K562 (cell line): Measurements from ENCODE around the gene BSCL2. TPM values are rescaled to one million over a fixed set of nuclear protein-coding genes. Genes with fewer than 3 reads are reported as not detected.

Experiments used
- ATF1 ChIP-seq, 2 experiments: fragments of 450-650 bp in 1 of 2; IDR thresholded peaks; 2 replicates each; pipeline ENCODE4 v1.6.1; 2016; ENCODE audit warnings: missing compliant biosample characterization in 1 of 2, missing genetic modification characterization in 1 of 2
- CBX8 ChIP-seq: fragments of 200-600 bp; sonication (generic); IDR thresholded peaks from 2 replicates; pipeline ENCODE4 v1.6.1; 2012; ENCODE audit warnings: borderline replicate concordance, mixed run types, low read depth, mild to moderate bottlenecking, moderate library complexity, mixed read lengths, low read length, control low read depth, inconsistent platforms; ENCODE audit not compliant: poor library complexity, severe bottlenecking; ENCODE audit errors: extremely low read depth
- COPS2 ChIP-seq: fragments of 450-650 bp; conservative IDR thresholded peaks from 2 replicates; pipeline ENCODE4 v1.6.1; 2016; ENCODE audit warnings: mild to moderate bottlenecking, moderate library complexity
- DPF2 ChIP-seq: fragments of 450-650 bp; IDR thresholded peaks from 2 replicates; pipeline ENCODE4 v1.6.1; 2016
- ERF ChIP-seq: fragments of 450-650 bp; formaldehyde crosslinking; IDR thresholded peaks from 2 replicates; pipeline ENCODE4 v1.4.0; 2020; ENCODE audit warnings: mild to moderate bottlenecking, mixed read lengths
- FIP1L1 ChIP-seq: fragments of 200-400 bp; formaldehyde crosslinking; IDR thresholded peaks from 2 replicates; pipeline ENCODE4 v1.6.1; 2018; ENCODE audit warnings: mild to moderate bottlenecking, low read depth, low read length; ENCODE audit not compliant: poor library complexity, severe bottlenecking
- HDAC1 ChIP-seq, 2 experiments: fragments of 450-650 bp; IDR thresholded peaks; 2 replicates each; pipeline ENCODE4 v1.6.1; 2016 to 2017; ENCODE audit warnings: inconsistent platforms in 1 of 2, mild to moderate bottlenecking in 1 of 2, moderate library complexity in 1 of 2
- KDM5B ChIP-seq: fragments of 200-600 bp; sonication (generic); IDR thresholded peaks from 2 replicates; pipeline ENCODE4 v1.6.1; 2012; ENCODE audit warnings: low read depth, mild to moderate bottlenecking, moderate library complexity, low read length, control low read depth, inconsistent platforms; ENCODE audit not compliant: insufficient replicate concordance
- KHSRP ChIP-seq: fragments of 450-650 bp; IDR thresholded peaks from 2 replicates; pipeline ENCODE4 v1.6.1; 2017
- KLF13 ChIP-seq: fragments of 450-650 bp; IDR thresholded peaks from 2 replicates; pipeline ENCODE4 v1.6.1; 2016; ENCODE audit warnings: missing genetic modification characterization, low read depth, mild to moderate bottlenecking, missing compliant biosample characterization, moderate library complexity, borderline replicate concordance
- NCOA2 ChIP-seq, 2 experiments: fragments of 450-650 bp; IDR thresholded peaks; 2 replicates each; pipeline ENCODE4 v1.6.1; 2018; ENCODE audit warnings: mild to moderate bottlenecking in 2 of 2, moderate library complexity in 1 of 2; ENCODE audit not compliant: partially characterized antibody in 2 of 2
- PCBP1 ChIP-seq: fragments of 200-400 bp; formaldehyde crosslinking; IDR thresholded peaks from 2 replicates; pipeline ENCODE4 v1.6.1; 2018; ENCODE audit warnings: mild to moderate bottlenecking, low read depth, low read length; ENCODE audit not compliant: poor library complexity, severe bottlenecking
- POLR2G ChIP-seq: fragments of 200-400 bp; formaldehyde crosslinking; IDR thresholded peaks from 2 replicates; pipeline ENCODE4 v1.6.1; 2017; ENCODE audit warnings: low read depth, mild to moderate bottlenecking, antibody characterized with exemption, low read length, moderate library complexity
- RBM17 ChIP-seq: fragments of 200-400 bp; formaldehyde crosslinking; IDR thresholded peaks from 2 replicates; pipeline ENCODE4 v1.6.1; 2017; ENCODE audit warnings: low read depth, mild to moderate bottlenecking, low read length, borderline replicate concordance
- SIN3B ChIP-seq: fragments of 450-650 bp; IDR thresholded peaks from 2 replicates; pipeline ENCODE4 v1.6.1; 2017; ENCODE audit warnings: low read depth, mild to moderate bottlenecking, moderate library complexity
- SRSF3 ChIP-seq: fragments of 200-400 bp; formaldehyde crosslinking; IDR thresholded peaks from 2 replicates; pipeline ENCODE4 v1.6.1; 2016; ENCODE audit warnings: mild to moderate bottlenecking, low read length, moderate library complexity; ENCODE audit not compliant: insufficient read depth
- UBTF ChIP-seq, 2 experiments: IDR thresholded peaks; 2 replicates each; pipeline ENCODE4 v1.6.1; 2012; ENCODE audit warnings: improper control_type of control experiment in 2 of 2, low read depth in 2 of 2, low read length in 2 of 2, borderline replicate concordance in 1 of 2
- ZNF77 ChIP-seq: fragments of 250-450 bp; sonication (Bioruptor Pico); IDR thresholded peaks from 2 replicates; pipeline ENCODE4 v1.5.0; 2020
- polyA plus RNA-seq, 8 experiments: library from polyadenylated mRNA; depleted of rRNA in 4 of 8; stranded (reverse) in 5 of 8; unstranded in 3 of 8; fragments of >200 nt; fragmentation: Nextera tagmentation in 2 of 8; fragmentation: Illumina TruSeq in 1 of 8; extraction: Ambion mirVana in 2 of 8; extraction: Trizol in 1 of 8; gene quantifications; 2 replicates each; pipeline versions ENCODE4 v1.2.1 to v1.2.3, GENCODE V29; 2011 to 2014; ENCODE audit warnings: inconsistent platforms in 1 of 8, missing spikeins in 1 of 8
- total RNA-seq, 7 experiments: library from RNA; depleted of rRNA in 6 of 7; stranded (reverse); fragments of >200 nt in 6 of 7; fragmentation: Illumina TruSeq in 2 of 7; extraction: Trizol in 2 of 7; gene quantifications; 2 replicates each; pipeline versions ENCODE4 v1.2.1 to v1.2.3, GENCODE V29; 2011 to 2021; ENCODE audit warnings: low replicate concordance in 1 of 7
- TF ChIP-seq, protein P1 (sequence below): sonication (generic); formaldehyde crosslinking; IDR thresholded peaks from 2 replicates; pipeline ENCODE4 v1.8.1; 2023; ENCODE audit warnings: mild to moderate bottlenecking, missing genetic modification reagents
- TF ChIP-seq, protein P2 (sequence below): sonication (generic); formaldehyde crosslinking; IDR thresholded peaks from 2 replicates; pipeline ENCODE4 v1.8.0; 2022; ENCODE audit warnings: missing genetic modification reagents, mild to moderate bottlenecking, borderline replicate concordance

Gene BSCL2
- total and polyA plus RNA-seq, 9 of the 15 experiments (the other 6 are each of a cell fraction or from before 2014, with no cell fraction given) = 18.9 to 51.7 (median 35.2) TPM

GRCh38 chr11:62726156-62726914 is 19.1 kb upstream of the BSCL2 start (continued):
- TF ChIP-seq UBTF (IDR thresholded peaks at IDR 0.05; ENCODE audit: borderline replicate concordance in 1 of 2, low read depth in 2 of 2, low read length in 2 of 2) = peak in 1 of 2 experiments; percentile 21; a peak in 1 of 4 replicates
- TF ChIP-seq FIP1L1 = no peak
- TF ChIP-seq, protein P1, sequence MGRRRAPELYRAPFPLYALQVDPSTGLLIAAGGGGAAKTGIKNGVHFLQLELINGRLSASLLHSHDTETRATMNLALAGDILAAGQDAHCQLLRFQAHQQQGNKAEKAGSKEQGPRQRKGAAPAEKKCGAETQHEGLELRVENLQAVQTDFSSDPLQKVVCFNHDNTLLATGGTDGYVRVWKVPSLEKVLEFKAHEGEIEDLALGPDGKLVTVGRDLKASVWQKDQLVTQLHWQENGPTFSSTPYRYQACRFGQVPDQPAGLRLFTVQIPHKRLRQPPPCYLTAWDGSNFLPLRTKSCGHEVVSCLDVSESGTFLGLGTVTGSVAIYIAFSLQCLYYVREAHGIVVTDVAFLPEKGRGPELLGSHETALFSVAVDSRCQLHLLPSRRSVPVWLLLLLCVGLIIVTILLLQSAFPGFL (CRISPR knock-in tag) = no peak
- no peak for TF ChIP-seq DPF2
- TF ChIP-seq KHSRP = no peak
- no peak for TF ChIP-seq ATF1 (CRISPR knock-in tag; IDR thresholded peaks at IDR 0.05)
- TF ChIP-seq ATF1 (tag; IDR thresholded peaks at IDR 0.05) = no peak
- no peak for TF ChIP-seq SRSF3
- no peak for TF ChIP-seq RBM17
- no peak for TF ChIP-seq KDM5B
- TF ChIP-seq POLR2G = no peak
- TF ChIP-seq HDAC1 (IDR thresholded peaks at IDR 0.05) = peak in 1 of 2 experiments; percentile 35; a peak in 1 of 4 replicates
- no peak for TF ChIP-seq NCOA2 (IDR thresholded peaks at IDR 0.05; ENCODE audit: partially characterized antibody in 2 of 2)
- TF ChIP-seq COPS2 = no peak
- no peak for TF ChIP-seq ZNF77 (CRISPR knock-in tag)
- no peak for TF ChIP-seq SIN3B
- TF ChIP-seq KLF13 (tag) = no peak
- no peak for TF ChIP-seq PCBP1
- TF ChIP-seq, protein P2, sequence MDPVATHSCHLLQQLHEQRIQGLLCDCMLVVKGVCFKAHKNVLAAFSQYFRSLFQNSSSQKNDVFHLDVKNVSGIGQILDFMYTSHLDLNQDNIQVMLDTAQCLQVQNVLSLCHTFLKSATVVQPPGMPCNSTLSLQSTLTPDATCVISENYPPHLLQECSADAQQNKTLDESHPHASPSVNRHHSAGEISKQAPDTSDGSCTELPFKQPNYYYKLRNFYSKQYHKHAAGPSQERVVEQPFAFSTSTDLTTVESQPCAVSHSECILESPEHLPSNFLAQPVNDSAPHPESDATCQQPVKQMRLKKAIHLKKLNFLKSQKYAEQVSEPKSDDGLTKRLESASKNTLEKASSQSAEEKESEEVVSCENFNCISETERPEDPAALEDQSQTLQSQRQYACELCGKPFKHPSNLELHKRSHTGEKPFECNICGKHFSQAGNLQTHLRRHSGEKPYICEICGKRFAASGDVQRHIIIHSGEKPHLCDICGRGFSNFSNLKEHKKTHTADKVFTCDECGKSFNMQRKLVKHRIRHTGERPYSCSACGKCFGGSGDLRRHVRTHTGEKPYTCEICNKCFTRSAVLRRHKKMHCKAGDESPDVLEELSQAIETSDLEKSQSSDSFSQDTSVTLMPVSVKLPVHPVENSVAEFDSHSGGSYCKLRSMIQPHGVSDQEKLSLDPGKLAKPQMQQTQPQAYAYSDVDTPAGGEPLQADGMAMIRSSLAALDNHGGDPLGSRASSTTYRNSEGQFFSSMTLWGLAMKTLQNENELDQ (CRISPR knock-in tag) = no peak
- TF ChIP-seq CBX8 = no peak
- no peak for TF ChIP-seq ERF (CRISPR knock-in tag)
